ENCODE results near the gene DYNC1H1.
"Not testable (repeated sequence)": the region's sequence is repeated elsewhere in the genome, so short reads cannot be mapped to it uniquely, and the experiment has no call there.

The DYNC1H1 gene

DNA sequence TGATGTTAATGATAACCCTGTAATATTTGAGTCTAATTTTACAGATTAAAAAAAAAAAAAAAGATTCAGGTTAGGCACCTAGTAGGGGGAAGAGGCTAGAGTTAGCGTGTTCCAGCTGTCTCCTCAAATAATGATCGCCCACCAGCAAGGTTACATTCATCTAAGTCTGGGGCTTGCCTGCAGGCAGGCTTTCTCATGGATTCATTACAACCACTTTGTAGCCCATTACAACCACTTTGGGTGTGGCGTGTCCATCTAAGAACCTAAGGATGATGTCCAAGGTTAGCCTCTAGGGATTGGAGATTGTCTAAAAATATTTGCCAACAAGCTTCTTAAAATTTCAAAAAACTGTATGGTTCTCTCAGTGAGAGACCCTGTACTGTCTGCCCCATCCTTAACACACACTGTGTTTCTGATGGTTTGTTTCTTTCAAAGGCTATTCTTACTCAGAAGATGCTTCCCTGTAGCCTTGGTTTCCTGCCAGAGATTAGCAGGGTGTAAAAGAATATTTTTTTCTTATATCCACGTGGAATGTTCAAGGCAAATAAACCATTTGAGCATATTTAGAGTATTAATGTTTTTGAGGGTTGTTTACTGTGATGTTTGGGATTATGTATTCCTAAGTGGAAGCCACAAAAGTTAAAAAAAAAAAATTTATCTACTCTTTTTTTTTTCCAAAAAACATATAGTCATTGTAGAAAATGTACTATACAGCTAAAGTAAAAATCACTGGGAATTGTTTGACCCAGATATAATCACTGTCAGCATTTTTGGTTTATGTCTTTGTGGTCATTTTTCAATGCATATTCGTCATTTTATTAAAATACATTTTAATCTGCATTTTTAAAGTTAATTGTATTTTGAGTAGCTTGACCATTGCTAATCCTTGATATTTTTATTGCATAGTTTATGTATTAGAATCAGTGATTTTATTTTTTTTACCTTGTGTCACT lies 1.7 kb downstream of the DYNC1H1 start:
- no peak for DNase-seq

DNA sequence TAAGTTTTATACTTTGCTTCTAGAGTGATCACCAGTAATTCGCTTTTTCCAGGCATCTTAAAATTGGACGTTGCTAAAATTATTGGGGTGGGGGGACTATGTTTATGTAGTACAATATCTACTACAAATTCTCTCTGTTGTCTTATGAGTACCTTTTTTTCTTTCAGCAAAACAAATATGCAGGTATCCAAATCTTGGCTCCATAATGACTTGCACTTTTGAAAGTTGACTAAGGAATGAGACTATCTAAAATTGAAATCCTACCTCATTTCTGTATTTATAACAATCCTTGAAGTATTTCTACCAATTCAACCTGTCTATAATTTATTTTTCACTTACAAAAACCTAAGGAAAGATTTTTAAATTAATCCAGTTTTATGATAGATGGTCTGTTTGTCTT lies 2.4 kb downstream of the DYNC1H1 start:
- DNase-seq = no peak

DNA sequence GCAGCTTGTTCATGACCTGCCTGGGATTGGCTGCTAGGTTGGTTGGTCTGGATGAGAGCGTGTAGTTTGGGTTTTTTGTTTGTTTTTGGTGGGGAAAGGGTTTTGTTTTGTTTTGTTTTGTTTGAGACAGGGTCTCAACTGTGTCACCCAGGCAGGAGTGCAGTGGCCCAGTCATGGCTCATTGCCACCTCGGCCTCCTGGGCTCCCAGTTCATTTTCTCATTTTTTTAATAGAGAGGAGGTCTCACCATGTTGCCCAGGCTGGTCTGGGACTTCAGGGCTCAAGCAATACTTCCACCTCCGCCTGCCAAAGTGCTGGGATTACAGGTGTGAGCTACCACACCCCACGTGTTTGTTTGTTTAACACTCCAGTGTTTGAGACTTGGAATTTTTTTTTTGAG lies 3.8 kb downstream of the DYNC1H1 start:
- peak; percentile 16 for DNase-seq

DNA sequence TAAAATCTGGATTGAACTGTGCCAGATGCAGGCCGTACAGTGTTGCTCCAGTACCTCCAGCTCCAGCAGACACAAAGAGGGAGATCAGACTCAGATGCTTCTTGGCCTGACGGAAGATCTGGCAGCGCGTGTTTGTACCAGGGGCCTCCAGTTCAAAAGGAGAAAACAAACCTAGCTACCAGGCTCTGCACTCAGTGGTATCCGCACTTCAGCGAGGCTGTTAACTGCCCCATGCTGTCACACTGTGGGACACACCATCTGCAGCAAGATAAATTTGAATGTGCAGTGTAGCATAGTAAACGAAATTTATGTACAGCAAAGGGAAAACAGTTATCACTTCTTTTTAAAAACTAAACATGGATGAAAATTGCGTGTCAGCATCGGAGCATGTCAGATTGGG lies 5.1 kb downstream of the DYNC1H1 start:
- no peak for DNase-seq

DNA sequence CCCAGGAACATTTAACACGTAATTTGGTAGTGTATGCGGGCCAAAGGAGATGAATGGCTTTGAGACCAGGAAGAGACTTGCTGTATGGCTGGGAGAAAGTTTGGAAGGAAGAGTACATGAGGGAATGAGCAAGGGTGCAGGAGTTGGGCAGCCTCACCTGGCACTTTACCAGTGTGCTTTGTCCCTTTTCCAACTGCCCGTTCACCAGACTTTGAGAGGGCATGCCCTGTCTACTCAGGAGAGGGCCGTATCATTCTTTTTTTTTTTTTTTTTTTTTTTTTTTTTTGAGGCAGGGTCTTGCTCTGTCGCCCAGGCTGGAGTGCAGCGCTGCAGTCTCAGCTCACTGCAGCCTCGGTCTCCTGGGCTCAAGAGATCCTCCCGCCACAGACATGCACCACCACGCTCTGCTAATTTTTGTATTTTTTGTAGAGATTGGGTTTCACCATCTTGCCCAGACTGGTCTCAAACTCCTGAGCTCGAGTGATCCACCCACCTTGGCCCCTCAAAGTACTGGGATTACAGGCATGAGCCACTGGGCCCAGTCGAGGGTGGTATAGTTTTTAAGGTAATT lies 6.5 kb downstream of the DYNC1H1 start:
- no peak for DNase-seq

DNA sequence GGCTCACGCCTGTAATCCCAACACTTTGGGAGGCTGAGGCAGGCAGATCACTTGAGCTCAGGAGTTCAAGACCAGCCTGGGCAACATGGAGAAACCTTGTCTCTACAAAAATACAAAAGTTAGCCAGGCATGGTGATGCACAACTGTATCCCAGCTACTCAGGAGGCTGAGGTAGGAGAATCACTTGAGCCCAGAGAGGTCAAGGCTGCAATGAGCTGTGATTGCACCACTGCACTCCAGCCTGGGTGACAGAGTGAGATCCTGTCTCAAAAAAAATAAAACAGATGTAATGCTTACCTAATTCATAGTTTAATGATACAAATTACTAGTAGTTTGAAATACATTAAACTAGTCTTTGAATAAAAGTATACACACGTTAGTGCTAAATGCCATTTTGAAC lies 7.1 kb downstream of the DYNC1H1 start:
- DNase-seq = not testable (repeated sequence)

DNA sequence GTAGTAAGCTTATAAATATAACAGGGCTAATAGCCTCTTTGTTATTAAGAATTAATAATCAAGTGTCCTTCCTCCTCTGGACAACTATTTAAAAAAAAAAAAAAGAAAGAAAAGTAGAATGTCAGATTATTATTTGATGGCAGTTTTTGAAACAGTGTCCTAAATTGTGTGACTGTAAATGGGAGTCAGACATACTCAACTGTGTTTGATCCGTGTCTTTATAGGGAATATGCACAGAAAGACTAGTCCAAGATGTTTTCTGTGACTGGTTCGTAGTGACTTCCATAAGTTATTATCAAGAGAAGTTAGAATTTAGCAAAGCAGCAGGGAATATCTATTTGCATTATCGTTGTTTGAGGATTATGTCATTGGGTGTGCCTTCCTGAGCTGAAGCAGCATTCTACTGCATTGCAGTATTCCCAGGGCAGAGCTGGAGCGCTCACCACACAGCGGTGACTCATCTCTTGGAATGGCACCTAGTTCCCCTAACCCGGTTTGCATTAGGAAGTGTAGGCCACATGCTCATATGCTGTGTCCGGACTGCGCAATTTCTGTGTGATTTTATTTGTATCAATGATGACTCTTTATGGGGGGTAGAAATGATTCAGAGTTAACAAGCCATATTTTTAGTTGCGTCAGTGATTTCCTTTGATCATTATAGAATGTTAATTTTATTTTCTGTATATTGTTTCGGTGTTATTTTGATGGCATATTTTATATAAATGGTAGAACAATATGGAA lies 7.9 kb downstream of the DYNC1H1 start:
- DNase-seq = no peak

DNA sequence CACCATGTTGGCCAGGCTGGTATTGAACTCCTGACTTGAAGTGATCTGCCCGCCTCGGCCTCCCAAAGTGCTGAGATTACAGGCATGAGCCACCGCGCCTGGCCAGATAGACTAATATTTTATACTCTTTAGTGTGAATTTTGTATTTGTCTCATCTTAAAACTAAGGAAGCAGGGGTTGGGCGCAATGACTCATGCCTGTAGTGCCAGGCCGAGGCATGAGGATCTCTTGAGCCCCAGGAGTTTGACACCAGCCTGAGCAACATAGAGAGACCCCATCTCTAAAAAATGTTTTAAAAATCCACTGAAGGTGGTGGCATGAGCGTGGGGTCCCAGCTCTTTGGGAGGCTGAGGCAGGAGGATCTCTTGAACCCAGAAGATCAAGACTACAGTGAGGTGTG lies 9.0 kb downstream of the DYNC1H1 start:
- DNase-seq = no peak

DNA sequence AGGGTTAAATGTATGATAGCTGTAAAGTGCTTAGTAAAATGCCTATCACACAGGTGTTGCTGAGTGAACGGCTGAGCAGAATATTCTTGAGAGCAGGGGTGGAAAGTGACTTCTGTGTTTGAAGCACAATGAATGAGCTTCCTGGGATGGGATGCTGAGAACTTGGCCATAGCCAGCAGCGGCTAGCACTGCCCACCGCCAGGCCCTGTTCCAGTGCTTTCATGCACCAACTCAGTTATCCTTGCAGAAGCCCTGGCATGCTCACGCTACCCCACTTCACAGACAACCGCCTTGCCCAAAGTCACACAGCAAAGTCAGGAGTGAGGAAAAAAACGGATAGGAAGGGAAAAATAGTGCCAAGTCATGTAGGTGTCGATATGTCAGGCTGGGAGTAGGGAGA lies 10.9 kb downstream of the DYNC1H1 start:
- no peak for DNase-seq

DNA sequence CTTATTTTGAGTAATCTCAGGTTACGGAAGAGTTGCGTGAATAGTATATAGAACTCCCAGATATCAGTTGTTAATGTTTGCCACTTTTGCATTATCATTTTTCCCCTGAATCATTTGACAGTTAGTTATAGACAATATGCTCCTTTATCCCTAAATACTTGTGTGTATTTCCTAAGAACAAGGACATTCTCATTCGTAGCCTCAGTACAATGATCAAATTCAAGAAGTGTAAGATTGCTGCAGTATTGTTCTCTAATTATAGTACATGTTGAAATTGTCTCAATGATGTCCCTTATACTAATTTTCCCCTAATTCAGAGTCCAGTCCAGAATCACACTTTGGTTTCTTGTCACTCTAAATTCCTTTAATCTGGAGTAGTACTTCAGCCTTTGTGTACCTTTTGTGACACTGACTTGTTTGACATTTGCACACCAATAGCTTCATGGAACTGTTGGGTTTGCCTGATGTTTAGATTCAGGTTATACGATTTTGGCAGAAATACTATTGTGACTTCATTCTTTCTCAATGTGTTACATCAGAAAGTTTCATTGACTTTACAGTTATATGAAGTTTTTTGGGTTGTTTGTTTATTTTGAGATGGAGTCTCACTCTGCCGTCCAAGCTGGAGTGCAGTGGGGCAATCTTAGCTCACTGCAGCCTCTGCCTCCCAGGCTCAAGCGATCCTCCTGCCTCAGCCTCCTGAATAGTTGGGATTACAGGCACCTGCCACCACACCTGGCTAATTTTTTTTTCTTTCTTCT lies 13.1 kb downstream of the DYNC1H1 start:
- DNase-seq = no peak

DNA sequence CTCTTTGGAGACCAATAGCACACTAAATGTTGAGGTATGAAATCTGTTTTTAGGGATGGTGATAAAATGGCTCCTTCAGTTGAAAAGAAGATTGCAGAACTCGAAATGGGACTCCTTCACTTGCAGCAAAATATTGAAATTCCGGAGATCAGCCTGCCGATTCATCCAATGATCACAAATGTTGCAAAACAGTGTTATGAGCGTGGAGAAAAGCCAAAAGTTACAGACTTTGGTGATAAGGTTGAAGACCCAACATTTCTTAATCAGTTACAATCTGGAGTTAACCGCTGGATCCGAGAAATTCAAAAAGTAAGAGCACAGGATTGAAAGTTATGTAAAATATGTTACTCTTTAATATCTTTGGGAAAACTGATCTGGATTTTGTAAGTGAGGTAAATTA lies 15.3 kb downstream of the DYNC1H1 start:
- DNase-seq = no peak

DNA sequence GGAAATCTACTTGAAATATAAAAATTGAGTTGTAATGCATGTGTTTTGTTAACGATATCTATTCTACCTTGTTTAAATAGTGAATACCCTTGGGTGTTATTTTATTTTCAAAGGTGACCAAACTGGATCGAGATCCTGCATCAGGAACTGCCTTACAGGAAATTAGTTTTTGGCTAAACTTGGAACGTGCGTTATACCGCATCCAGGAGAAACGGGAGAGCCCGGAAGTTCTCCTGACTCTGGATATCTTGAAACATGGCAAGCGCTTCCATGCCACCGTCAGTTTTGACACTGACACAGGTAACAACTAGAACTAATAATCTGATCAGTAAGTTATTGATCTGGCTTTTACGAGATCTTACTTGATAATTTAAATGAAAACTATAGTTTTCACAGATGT lies 15.9 kb downstream of the DYNC1H1 start:
- no peak for DNase-seq

DNA sequence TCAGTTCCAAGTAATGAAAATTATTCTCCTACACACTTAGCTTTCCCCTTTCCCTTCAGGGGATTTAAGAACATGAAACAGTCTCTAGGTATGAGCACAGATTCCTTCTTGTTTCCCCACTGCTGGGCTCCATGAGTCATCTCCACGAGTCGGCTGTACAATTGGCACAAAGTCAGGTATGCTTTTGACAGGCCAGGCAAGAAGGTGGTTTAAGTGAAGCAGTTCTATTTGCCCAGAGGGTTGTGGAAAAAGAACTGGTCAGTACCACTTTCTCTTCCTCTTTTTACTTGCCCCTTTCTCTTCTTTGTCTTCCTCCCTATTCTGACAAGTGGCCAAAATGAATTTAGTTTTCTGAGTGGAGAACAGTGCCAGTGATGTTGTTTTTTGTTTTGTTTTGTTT lies 16.3 kb downstream of the DYNC1H1 start:
- DNase-seq = no peak

DNA sequence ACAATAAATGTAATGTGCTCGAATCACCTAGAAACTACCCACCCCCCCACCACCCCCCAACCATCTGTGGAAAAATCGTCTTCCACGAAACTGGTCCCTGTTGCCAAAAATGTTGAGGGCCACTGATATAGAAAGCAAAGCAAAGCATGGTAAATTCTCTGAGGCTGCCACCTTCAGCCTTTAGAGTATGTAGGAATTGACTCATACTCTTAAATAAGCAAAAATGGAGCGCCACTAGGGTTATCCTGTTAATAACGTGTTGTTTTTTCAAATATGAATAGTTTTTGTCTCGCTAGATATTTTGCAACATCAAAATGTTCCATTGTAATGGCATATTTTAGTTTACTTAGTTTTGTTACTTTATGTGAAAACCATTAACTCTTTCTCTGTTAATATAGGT lies 18.2 kb downstream of the DYNC1H1 start:
- no peak for DNase-seq

DNA sequence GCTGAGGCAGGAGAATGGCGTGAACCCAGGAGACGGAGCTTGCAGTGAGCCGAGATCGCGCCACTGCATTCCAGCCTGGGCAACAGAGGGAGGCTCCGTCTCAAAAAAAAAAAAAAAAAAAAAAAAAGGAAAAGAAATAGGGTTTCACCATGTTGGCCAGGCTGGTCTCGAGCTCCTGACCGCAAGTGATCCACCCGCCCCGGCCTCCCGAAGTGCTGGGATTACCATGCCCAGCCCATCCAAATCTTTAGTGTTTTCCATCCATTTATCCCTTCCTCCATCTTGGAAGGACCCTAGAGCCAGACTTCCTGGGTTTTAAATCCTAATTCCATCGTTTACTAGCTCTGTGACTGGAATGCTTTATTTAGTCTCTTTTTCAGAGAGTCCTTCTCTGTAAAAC lies 20.5 kb downstream of the DYNC1H1 start:
- DNase-seq = not testable (repeated sequence)

DNA sequence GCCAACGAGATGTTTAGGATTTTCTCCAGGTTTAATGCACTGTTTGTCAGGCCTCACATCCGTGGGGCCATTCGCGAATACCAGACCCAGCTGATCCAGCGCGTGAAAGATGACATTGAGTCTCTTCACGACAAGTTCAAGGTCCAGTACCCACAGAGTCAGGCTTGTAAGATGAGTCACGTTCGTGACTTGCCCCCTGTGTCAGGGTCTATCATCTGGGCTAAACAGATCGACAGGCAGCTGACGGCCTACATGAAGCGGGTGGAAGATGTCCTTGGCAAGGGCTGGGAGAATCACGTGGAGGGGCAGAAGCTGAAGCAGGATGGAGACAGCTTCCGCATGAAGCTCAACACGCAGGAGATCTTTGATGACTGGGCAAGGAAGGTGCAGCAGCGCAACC lies 21.6 kb downstream of the DYNC1H1 start:
- no peak for DNase-seq

DNA sequence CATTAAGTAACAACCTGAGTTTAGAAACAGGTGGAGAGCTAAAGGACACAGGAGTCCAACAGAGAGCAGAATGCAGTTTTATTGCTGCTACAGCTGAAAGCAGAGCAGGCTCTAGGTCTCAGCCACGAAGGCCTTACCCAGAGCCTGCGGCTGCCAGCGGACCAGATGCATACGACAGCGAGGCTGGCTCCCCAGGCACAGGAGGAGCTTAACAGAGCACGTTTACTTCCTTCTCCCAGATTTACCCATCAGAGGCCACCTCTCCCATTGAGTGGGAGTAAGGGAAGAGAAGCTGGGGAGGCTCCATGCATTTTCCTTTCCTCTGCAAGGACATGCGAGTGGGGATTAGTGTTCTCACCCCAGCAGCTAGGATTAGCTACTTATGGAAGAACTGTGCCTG lies 22.6 kb downstream of the DYNC1H1 start:
- DNase-seq = no peak

DNA sequence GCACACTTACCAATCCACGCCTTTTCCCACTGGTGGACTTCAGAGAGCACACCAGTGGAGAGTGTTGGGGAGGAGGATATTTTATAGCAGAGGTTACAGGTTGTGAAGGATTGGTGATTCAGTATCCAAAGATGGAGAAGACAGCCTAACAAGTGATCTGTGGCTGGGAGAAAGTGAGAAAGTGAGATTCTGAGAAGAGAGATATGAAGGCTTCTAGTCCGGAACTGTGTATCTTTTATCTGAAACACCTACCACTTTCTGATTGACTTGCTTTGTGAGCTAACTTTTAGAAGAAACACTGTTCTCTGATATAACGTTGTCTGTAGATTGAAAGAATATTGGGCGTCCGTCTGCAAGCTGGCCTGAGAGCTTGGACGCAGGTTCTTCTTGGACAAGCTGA lies 24.0 kb downstream of the DYNC1H1 start:
- no peak for DNase-seq

DNA sequence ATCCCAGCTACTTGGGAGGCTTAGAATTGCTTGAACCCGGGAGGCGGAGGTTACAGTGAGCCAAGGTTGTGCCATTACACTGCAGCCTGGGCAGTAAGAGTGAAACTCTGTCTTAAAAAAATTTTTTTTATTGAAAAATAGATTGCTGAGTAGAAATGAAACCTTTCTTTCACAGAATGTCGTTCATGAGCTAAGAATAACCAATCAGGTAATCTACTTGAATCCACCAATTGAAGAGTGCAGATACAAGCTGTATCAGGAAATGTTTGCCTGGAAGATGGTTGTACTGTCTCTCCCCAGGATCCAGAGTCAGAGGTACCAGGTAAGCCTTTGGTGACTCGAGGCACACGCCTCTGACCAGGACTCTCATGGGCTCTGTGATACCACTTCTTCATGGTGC lies 27.0 kb downstream of the DYNC1H1 start:
- DNase-seq = no peak

DNA sequence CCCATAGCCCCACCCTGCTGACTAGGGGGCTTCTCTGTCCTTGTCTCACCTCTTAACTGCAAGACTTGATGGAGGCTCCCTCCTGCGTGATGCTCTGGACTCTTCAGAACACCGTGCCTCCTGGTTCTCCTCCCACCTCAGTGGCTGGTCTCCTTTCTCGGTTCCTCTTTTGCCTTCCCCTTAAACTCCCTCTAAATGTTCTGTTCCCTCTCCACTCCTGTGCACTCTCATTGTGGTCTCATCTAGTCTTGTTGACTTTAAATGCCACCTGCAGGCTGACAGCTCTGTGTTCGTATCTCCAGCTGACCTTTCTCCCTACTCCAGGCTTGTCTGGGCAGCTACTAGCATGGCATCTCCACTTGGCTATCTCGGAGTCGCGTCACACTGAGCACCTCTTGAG lies 28.3 kb downstream of the DYNC1H1 start:
- DNase-seq = no peak

DNA sequence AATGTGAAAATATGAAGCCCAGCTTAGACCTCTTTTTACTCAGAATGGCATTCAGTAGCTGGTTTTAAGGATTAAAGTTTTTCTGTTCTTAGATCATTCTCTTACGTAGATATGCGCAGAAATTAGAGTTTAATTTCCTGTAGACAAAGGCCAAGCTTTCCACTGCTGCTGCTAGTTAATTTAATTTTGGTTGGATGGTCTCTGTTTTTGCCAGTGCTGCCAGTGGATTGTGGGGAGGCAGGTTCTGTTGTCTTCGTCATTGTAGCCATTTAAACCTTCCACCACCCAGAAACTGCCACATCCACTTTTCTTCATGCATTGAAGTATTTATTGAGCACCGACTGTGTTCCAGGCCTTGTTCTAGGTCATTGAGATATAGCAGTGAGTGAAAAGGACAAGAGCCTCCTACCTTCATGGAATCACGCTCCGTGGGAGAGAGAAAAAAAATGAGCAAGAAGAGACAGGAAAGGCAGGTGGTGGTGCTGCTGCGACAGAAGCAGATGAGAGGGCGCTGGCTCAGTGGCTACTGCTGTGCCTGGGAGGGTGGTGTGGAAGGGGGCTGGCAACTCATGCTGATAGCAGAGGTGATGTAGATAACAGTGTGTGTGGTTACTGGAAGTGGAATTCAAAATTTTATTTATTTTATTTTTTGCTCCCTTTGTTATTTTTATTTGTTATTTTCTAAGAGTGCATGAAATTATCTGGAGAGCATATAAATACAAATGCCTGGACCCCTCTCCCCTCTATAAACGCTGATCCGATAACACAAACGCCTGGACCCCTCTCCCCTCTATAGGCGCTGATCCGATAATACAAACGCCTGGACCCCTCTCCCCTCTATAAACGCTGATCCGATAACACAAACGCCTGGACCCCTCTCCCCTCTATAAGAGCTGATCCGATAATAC lies 33.3 kb downstream of the DYNC1H1 start:
- DNase-seq = no peak

DNA sequence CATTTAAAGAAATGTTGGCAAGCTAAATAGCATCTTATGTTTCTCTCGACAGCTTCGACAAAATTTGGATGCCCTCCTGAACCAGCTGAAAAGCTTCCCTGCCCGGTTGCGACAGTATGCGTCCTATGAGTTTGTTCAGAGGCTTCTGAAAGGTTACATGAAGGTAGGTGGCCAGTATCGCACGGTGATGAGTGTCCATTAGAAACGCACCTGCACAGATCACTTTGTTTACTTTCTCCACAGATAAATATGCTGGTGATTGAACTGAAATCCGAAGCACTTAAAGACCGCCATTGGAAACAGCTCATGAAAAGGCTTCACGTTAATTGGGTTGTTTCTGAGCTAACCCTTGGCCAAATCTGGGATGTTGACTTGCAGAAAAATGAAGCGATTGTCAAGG lies 36.5 kb downstream of the DYNC1H1 start:
- no peak for DNase-seq

Measured in stimulated activated CD8-positive, alpha-beta memory T cell treated with anti-CD3 and anti-CD28 coated beads, Interleukin-4, amount 100 ng/mL, for 48 hours (primary cell).